B cell (primary cell): ENCODE measurements around the gene BNIP5. TPM values are rescaled to one million over a fixed set of nuclear protein-coding genes. Genes with fewer than 3 reads are reported as not detected.

Experiments
- ATAC-seq: fragments of 200-7000 bp; cut with Tn5 transposase; one replicate; pipeline ENCODE4 v1.10.0; 2021; ENCODE audit warnings: low read depth, mild to moderate bottlenecking, moderate number of reproducible peaks, moderate library complexity
- CTCF ChIA-PET: fragments of 350-600 bp; sonication (Branson Sonifier 250); formaldehyde crosslinking; loops from one replicate; lab custom pipeline; 2021; ENCODE audit warnings: antibody characterized with exemption, inconsistent platforms; lab: Charles Lee
- POLR2A ChIA-PET: fragments of 350-600 bp; sonication (Branson Sonifier 250); formaldehyde crosslinking; loops from one replicate; lab custom pipeline; 2021; ENCODE audit warnings: antibody characterized with exemption; lab: Charles Lee
- DNase-seq: peaks from one replicate; pipeline ENCODE4 v3.0.0; 2013
- H2AFZ ChIP-seq: 2 replicates; pipeline ENCODE4 v1.6.1; 2012; ENCODE audit warnings: mild to moderate bottlenecking, low read depth, low read length; ENCODE audit not compliant: insufficient read depth, poor library complexity, severe bottlenecking
- H3K27ac ChIP-seq, 2 donors: 1 replicate in 1 of 2; 2 replicates in 1 of 2; pipeline ENCODE4 v1.5.1; 2012 to 2013; ENCODE audit warnings: low read length in 2 of 2, mild to moderate bottlenecking in 2 of 2, moderate library complexity in 1 of 2
- H3K27me3 ChIP-seq, 4 experiments: fragments of 200-600 bp in 1 of 4; sonication (generic) in 1 of 4; replicated peaks in 1 of 4; 1 replicate in 2 of 4; 2 replicates in 2 of 4; pipeline versions ENCODE4 v1.6.1 to v1.7.0; 2013 to 2016; ENCODE audit warnings: low read length in 3 of 4, mild to moderate bottlenecking in 2 of 4, mixed read lengths in 1 of 4, moderate library complexity in 1 of 4; ENCODE audit not compliant: insufficient read depth in 4 of 4, control insufficient read depth in 3 of 4; ENCODE audit errors: control extremely low read depth in 1 of 4
- H3K36me3 ChIP-seq, 2 experiments: replicated peaks in 1 of 2; 1 replicate in 1 of 2; 2 replicates in 1 of 2; pipeline versions ENCODE4 v1.6.1 to v1.7.1; 2013; ENCODE audit warnings: low read length in 1 of 2; ENCODE audit not compliant: insufficient read depth in 2 of 2, control insufficient read depth in 1 of 2; ENCODE audit errors: control extremely low read depth in 1 of 2, extremely low read depth in 1 of 2
- H3K4me1 ChIP-seq, 2 donors: fragments of 200-600 bp in 1 of 2; sonication (generic) in 1 of 2; 1 replicate in 1 of 2; 2 replicates in 1 of 2; pipeline versions ENCODE4 v1.5.1 to v1.6.1; 2013 to 2017; ENCODE audit warnings: low read length in 2 of 2; ENCODE audit not compliant: control insufficient read depth in 2 of 2, insufficient read depth in 2 of 2
- H3K4me2 ChIP-seq: replicated peaks from 2 replicates; pipeline ENCODE3; 2012; ENCODE audit warnings: mild to moderate bottlenecking, low read depth, low read length; ENCODE audit not compliant: poor library complexity, severe bottlenecking
- H3K4me3 ChIP-seq, 5 experiments: fragments of 200-600 bp in 1 of 5; sonication (generic) in 1 of 5; 1 replicate in 3 of 5; 2 replicates in 2 of 5; pipeline versions ENCODE4 v1.5.1 to v1.7.0; 2011 to 2016; ENCODE audit warnings: low read length in 4 of 5, mild to moderate bottlenecking in 4 of 5, low read depth in 2 of 5, control low read depth in 1 of 5, moderate library complexity in 1 of 5; ENCODE audit not compliant: insufficient read depth in 1 of 5; ENCODE audit errors: control extremely low read depth in 1 of 5, extremely low read depth in 1 of 5
- H3K79me2 ChIP-seq: fragments of 200-600 bp; sonication (generic); one replicate; pipeline ENCODE4 v1.6.0; 2016; ENCODE audit warnings: low read length; ENCODE audit not compliant: control insufficient read depth, insufficient read depth
- H3K9ac ChIP-seq: fragments of 200-600 bp; sonication (generic); 2 replicates; pipeline ENCODE4 v1.6.1; 2017; ENCODE audit warnings: mild to moderate bottlenecking, low read length, moderate library complexity
- H3K9me3 ChIP-seq, 3 donors: one replicate each; pipeline versions ENCODE4 v1.6.1 to v1.7.1; 2013; ENCODE audit warnings: low read length in 2 of 3; ENCODE audit not compliant: control insufficient read depth in 2 of 3, insufficient read depth in 1 of 3; ENCODE audit errors: control extremely low read depth in 1 of 3
- H4K20me1 ChIP-seq: 2 replicates; pipeline ENCODE4 v1.6.0; 2012; ENCODE audit warnings: mild to moderate bottlenecking, low read length; ENCODE audit not compliant: insufficient read depth, control insufficient read depth, poor library complexity, severe bottlenecking
- H3K27ac Mint-ChIP-seq: one replicate; pipeline ENCODE4 v1.8.0; 2021; ENCODE audit warnings: mixed read lengths
- H3K27me3 Mint-ChIP-seq: one replicate; pipeline ENCODE4 v1.8.0; 2021; ENCODE audit warnings: mixed read lengths
- H3K4me1 Mint-ChIP-seq: one replicate; pipeline ENCODE4 v1.8.0; 2021; ENCODE audit warnings: mixed read lengths
- H3K4me3 Mint-ChIP-seq: one replicate; pipeline ENCODE4 v1.8.0; 2021; ENCODE audit warnings: mixed read lengths
- H3K9me3 Mint-ChIP-seq: one replicate; pipeline ENCODE4 v1.8.0; 2022; ENCODE audit warnings: mixed read lengths; ENCODE audit not compliant: insufficient read depth
- CTCF ChIP-seq: fragments of 200-600 bp; IDR thresholded peaks from one replicate; pipeline ENCODE4 v1.8.0; 2022; ENCODE audit warnings: antibody characterized with exemption, mild to moderate bottlenecking
- EZH2 ChIP-seq: IDR thresholded peaks from 2 replicates; pipeline ENCODE4 v1.6.1; 2012; ENCODE audit warnings: borderline replicate concordance, low read depth, mild to moderate bottlenecking, moderate library complexity, low read length; ENCODE audit not compliant: insufficient read depth, poor library complexity, severe bottlenecking
- WGBS: methylation state at CpG from one replicate; pipeline ENCODE4 v1.1.5; 2013; ENCODE audit warnings: missing lambda C conversion rate; ENCODE audit not compliant: insufficient coverage; 5-methylcytosine and 5-hydroxymethylcytosine counted together
- intact Hi-C: fragments of 100-400 bp; cut with micrococcal nuclease; formaldehyde crosslinking; loops from one replicate; pipeline ENCODE4 v1.10.0; 2022
- polyA plus RNA-seq: library from polyadenylated mRNA; depleted of rRNA; stranded (reverse); fragments of >200 nt; gene quantifications from 2 replicates; pipeline ENCODE4 v1.2.3, GENCODE V29; 2012
- total RNA-seq, 2 donors: library from RNA; stranded (reverse); fragments of 120-200 nt in 1 of 2; gene quantifications; 1 replicate in 1 of 2; 2 replicates in 1 of 2; pipeline versions ENCODE4 v1.2.3 to v1.2.4, GENCODE V29; 2013 to 2022

The BNIP5 gene
- total and polyA plus RNA-seq, 2 donors (not counting 1 experiment from before 2014, with no cell fraction given), result 0.06 to 0.10 TPM

GRCh38 chr6:36309203-36309602 lies 27.5 kb downstream of the BNIP5 start:
- H3K4me3 Mint-ChIP-seq, result no peak overlapping the region
- CTCF ChIA-PET, result interaction anchor here (0.8 to 9.8 kb wide), 4 partner anchors 9 to 49 kb away, joined by 3 to 149 read pairs (median 4); no protein-coding TSS in a partner anchor

GRCh38 chr6:36308514-36308913 lies 28.2 kb downstream of the BNIP5 start:
- ATAC-seq, result no peak
- no peaks in the 10 kb centered on the region for H3K36me3 ChIP-seq
- H3K4me2 ChIP-seq, result no peak overlapping the region
- ChIA-PET POLR2A (no interaction called here), CTCF (interaction anchor here (0.6 to 9.8 kb wide), 4 partner anchors 8 to 889 kb away, joined by 3 to 149 read pairs (median 4); no protein-coding TSS in a partner anchor)
- H3K4me1 Mint-ChIP-seq, result peaks cover 16% of the 10 kb centered on the region
- peaks cover 0 to 4% (median 0%) of the 10 kb centered on the region in 3 donors for H3K9me3 ChIP-seq
- H3K9me3 Mint-ChIP-seq, result no peaks in the 10 kb centered on the region
- H3K9ac ChIP-seq, result no peak overlapping the region
- H3K79me2 ChIP-seq, result no peaks in the 10 kb centered on the region
- intact Hi-C loops, result no loop called here
- H2AFZ ChIP-seq, result no peak overlapping the region
- no peak for TF ChIP-seq CTCF
- TF ChIP-seq EZH2, result no peak
- no peaks in the 10 kb centered on the region for H3K27me3 Mint-ChIP-seq
- H3K27me3 ChIP-seq, result no peaks in the 10 kb centered on the region
- H3K4me1 ChIP-seq, result peaks cover 9 to 13% of the 10 kb centered on the region in 2 donors
- 89% methylated on average over 4 of the region's 5 CpGs for WGBS
- H4K20me1 ChIP-seq, result no peaks in the 10 kb centered on the region
- DNase-seq, result no peak
- H3K4me3 ChIP-seq, result no peak overlapping the region
- no peak overlapping the region for H3K27ac ChIP-seq
- no peak overlapping the region for H3K27ac Mint-ChIP-seq
- no peak overlapping the region for H3K4me3 Mint-ChIP-seq

More at GRCh38 chr6:36309203-36309602, 27.5 kb downstream of the BNIP5 start:
- Histone ChIP-seq H3K4me1 (peaks cover 10 to 17% of the 10 kb centered on the region in 2 donors), H3K9me3 (peaks cover 0 to 4% (median 0%) of the 10 kb centered on the region in 3 donors), H3K36me3 (no peaks in the 10 kb centered on the region), H4K20me1 (no peaks in the 10 kb centered on the region), H3K4me2 (no peak overlapping the region), H2AFZ (no peak overlapping the region), H3K79me2 (no peaks in the 10 kb centered on the region), H3K27me3 (no peaks in the 10 kb centered on the region), H3K4me3 (no peak overlapping the region), H3K27ac (no peak overlapping the region), H3K9ac (no peak overlapping the region)
- TF ChIP-seq CTCF (no peak), EZH2 (no peak)
- H3K4me1 Mint-ChIP-seq, result peaks cover 20% of the 10 kb centered on the region
- no peaks in the 10 kb centered on the region for H3K9me3 Mint-ChIP-seq
- intact Hi-C loops, result no loop called here
- no peak for ATAC-seq
- 96% methylated on average over 5 of the region's 7 CpGs for WGBS
- no peaks in the 10 kb centered on the region for H3K27me3 Mint-ChIP-seq
- DNase-seq, result no peak
- no peak overlapping the region for H3K27ac Mint-ChIP-seq
- POLR2A ChIA-PET, result no interaction called here
